GM19467 (cell line): Measurements from ENCODE around the gene ZFHX3.
"Not testable (repeated sequence)": the region's sequence is repeated elsewhere in the genome, so short reads cannot be mapped to it uniquely, and the experiment has no call there.

Experiments
- ATAC-seq: cut with Tn5 transposase; IDR thresholded peaks from one replicate; pipeline ENCODE4 v1.9.1; 2021; ENCODE audit warnings: mild to moderate bottlenecking, moderate library complexity; ENCODE audit not compliant: unreplicated experiment

The ZFHX3 gene, protein sequence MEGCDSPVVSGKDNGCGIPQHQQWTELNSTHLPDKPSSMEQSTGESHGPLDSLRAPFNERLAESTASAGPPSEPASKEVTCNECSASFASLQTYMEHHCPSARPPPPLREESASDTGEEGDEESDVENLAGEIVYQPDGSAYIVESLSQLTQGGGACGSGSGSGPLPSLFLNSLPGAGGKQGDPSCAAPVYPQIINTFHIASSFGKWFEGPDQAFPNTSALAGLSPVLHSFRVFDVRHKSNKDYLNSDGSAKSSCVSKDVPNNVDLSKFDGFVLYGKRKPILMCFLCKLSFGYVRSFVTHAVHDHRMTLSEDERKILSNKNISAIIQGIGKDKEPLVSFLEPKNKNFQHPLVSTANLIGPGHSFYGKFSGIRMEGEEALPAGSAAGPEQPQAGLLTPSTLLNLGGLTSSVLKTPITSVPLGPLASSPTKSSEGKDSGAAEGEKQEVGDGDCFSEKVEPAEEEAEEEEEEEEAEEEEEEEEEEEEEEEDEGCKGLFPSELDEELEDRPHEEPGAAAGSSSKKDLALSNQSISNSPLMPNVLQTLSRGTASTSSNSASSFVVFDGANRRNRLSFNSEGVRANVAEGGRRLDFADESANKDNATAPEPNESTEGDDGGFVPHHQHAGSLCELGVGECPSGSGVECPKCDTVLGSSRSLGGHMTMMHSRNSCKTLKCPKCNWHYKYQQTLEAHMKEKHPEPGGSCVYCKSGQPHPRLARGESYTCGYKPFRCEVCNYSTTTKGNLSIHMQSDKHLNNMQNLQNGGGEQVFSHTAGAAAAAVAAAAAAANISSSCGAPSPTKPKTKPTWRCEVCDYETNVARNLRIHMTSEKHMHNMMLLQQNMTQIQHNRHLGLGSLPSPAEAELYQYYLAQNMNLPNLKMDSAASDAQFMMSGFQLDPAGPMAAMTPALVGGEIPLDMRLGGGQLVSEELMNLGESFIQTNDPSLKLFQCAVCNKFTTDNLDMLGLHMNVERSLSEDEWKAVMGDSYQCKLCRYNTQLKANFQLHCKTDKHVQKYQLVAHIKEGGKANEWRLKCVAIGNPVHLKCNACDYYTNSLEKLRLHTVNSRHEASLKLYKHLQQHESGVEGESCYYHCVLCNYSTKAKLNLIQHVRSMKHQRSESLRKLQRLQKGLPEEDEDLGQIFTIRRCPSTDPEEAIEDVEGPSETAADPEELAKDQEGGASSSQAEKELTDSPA (N-terminal part only)

DNA sequence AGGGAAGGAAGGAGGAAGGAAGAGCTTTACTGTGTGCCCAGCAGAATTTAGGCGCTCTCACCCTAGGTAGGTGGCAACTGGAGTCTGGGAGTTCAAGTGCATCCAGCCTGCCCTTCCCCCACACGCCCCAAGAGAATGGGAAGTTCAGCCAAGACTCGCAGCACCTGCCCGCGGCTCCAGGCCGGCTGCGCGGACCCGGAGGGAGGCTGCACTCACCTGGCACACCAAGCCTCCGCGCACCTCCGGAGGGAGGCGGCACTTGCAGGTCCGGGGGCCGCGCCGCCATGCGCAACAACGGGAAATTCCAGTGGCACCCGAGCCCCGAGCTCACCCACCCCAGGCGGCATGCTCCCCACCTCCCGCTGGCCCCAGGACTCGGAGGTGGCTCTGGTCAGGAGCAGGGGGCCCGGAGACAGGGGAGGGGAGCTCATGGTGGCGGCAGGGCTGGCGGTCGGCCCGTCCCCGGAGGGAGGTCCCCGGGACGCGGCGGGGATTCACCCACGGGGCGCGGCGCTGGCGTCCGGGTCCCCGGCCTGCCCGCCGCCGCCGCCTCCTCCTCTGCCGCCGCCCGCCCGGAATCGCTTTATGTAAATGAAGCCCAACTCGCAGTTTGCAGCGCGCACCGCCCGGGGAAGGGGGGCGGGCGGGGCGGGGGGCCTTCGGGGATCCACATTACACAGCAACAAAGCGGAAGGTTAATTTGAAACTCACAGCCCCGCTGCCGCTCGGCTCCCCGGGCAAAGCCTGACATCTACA, at the start of gene ZFHX3:
ZFHX3 (minus strand) TSS at position 593 of the 756 bp plus-strand sequence. CDS start 87,983 bp downstream, outside the sequence.
- ATAC-seq: peak; percentile 72

- no peak for ATAC-seq
These were observed 48.6 kb upstream of the ZFHX3 start for GRCh38 chr16:73096510-73096909.

GRCh38 chr16:73095885-73096421, 48.0 kb upstream of the ZFHX3 start:
- ATAC-seq: no peak

GRCh38 chr16:73095142-73095820, 47.4 kb upstream of the ZFHX3 start:
- ATAC-seq: no peak

GRCh38 chr16:73094371-73094770, 46.4 kb upstream of the ZFHX3 start:
- no peak for ATAC-seq

- no peak for ATAC-seq
These were observed 45.5 kb upstream of the ZFHX3 start for GRCh38 chr16:73093146-73094144.

DNA sequence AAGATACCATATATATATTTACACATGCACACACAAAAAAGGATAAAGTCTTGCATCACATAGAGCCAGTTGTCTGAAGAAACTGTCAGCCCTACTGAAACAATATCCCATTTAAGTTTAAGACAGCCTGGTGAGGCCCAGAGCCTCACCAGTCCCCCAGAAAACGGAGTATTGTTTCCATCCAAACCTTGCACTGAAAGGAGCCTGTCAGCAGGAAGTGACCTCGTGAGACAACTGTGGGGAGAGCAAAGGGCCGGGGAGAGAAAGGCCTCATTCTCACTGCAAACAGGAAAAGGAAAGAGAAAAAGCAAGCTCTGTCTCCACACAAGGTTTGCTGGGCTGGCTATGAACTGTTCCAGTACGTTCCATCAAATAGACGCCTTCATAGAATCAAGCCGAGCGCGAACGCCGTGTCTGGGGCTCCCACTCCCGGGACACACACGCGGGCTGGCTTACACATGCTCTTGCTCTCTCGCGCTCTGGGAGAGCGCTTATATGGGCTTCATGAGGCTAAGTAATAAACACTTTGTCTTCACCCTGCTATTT, 44.4 kb upstream of the ZFHX3 start:
- ATAC-seq: no peak

DNA sequence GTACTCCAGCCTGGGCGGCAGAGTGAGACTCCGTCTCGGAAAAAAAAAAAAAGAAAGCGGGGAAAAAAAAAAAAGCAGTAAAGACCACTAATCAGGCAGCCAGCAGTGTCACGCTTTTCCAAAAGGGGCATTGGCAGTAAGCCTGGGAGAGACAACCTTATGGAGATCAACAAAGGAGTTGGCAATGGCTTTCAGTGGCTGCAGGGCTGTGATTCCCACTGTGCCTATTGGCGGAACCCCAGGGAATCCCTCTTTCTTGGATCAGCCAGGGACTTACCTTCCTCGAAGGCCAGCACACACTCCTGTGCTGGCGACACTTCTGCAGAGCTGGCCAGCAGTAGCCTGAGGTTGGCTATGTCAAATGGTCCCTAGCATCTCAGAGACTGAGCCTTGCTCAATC, 43.2 kb upstream of the ZFHX3 start:
- ATAC-seq: no peak

DNA sequence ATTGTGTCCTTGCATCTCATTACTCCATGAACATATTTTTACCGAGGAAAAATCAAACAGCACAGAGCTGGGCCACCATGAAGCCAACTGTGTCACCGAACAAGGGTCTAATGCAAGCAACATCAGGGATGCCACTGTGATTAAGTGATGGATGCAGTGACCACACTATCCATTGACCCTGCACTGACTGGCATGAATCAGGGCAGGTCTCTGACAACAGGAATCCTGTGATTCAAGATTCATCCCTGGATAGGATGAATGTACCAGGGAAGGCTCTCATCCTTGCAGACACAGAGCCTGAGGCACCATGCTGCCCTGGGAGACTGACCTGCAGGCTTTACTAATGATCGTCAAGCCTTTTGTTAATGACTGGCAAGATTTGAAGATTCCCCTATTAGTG, 41.5 kb upstream of the ZFHX3 start:
- no peak for ATAC-seq

DNA sequence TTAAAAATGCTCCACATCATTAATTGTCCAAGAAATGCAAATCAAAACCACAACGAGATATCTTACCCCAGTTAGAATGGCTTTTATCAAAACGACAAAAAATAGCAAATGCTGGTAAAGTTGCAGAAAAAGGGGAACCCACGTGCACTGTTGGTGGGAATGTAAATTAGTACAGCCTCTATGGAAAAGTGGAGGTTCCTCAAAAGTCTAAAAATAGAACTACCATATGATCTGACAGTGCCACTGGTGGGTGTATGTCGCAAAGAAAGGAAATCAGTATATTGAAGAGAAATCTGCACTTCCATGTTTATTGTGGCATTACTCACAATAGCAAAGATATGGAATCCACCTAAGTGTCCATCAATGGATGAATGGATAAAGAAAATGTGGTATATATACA, 38.2 kb upstream of the ZFHX3 start:
- ATAC-seq: no peak

DNA sequence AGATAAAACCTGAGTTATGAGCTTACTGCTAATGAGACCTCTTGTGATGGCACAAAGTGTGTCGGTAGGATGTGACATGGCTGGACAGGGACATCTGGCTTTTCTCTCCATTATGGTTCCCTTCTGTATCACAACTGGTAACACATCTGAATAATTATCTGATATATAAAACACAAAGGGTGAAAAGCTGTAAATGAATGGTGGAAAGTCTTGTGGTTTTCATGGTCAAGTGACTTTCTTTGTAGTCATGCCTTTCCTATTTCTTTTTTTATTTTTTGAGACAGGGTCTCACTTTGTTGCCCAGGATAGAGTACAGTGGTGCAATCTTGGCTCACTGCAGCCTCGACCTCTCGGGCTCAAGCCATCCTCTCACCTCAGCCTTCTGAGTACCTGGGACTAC, 35.3 kb upstream of the ZFHX3 start:
- ATAC-seq: no peak

DNA sequence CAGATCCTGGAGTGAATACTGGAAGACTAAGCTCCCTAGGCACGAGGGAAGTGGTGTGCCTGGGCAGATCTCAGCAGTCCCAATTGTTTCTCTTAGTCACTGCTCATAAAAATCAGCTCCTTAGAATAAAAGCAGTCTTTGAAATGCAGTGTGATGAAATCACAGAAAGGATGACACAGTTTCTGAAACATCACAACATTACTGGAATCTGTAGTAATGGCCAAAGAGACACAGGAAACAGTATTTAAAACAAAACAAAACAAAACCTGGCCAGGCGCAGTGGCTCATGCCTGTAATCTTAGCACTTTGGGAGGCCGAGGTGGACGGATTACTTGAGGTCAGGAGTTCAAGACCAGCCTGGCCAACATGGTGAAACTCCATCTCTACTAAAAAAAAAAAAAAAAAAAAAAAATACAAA, 34.7 kb upstream of the ZFHX3 start:
- not testable (repeated sequence) for ATAC-seq

- no peak for ATAC-seq
These were observed 33.0 kb upstream of the ZFHX3 start for GRCh38 chr16:73080931-73081330.

DNA sequence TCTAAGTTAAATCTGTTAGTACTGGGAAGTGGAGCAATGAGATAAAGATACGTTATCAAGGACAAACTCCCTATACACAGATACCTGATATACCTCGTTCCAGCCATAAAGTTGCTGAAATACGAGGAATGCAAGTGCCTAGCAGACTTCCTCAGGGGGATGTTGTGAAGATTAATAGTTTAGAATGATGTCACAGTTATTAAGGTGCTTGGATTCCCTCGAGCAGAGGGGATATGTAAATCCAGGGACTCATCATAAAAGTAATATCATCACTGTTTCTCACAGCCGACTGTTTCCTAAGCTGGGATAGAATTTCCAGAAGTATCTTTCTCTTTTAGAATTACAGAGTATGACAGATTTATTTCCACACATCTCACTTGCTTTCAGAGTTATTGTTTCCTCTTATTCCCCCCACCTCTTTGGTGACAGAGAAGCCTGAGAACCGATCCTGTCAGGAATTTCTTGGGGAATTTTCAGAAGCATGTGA, 28.4 kb upstream of the ZFHX3 start:
- ATAC-seq: no peak

DNA sequence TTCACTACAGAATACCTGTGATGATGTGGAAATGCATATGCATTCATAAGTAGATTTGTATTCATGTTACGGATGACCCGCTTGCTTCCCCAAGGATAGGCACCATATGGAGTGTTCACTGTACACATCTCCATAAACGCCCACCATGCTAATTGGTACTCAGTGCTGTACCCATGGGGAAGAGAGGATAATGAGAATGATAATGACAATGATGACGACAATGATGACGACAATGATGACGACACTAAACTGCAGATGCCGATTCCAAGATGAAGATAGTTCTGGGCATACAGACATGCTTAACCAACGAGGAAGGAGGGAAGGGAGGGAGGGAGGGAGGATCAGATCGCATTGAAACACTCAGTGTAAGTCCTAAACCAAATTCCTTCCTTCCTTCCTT, 26.5 kb upstream of the ZFHX3 start:
- no peak for ATAC-seq

GRCh38 chr16:73072051-73072450, 24.1 kb upstream of the ZFHX3 start:
- ATAC-seq: not testable (repeated sequence)

DNA sequence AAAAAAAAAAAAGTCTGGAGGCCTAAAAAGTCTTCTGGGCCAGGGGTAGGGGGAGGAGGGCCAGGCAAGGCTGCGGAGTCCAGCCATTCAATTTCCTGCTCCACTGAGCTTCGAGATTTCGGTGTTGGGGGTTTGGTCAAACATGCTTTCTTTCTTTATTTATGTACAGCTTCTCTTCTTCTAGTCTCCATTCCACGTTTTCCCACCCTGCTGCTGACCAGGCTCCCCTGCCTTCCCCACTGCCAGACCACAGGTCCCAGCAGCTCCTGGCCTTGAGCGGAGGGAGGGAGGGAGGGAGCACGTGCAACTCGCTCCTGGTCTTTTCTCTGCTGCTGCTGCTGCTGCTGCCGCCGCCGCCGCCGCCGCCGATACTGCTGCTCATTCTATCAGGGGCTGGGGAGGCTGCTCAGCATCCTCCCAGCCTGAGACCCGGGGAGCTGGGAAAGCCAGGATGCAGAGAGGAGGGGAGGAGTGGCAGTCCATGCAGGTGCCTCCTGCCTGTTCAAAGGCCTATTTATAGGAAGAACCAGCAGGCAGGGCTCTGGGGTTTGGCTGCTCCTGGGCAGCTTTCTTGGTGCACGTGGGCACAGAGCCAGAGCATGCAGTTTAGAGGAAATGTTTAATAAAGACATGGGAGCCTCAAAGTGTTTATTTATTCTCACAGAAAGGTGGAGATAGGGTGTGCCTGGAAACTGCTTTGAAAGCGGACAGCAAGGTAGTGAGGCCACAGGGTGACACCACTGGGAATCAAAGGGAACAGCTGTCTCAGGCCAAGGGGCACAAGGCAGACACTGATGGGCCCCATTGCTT, 23.4 kb upstream of the ZFHX3 start:
- ATAC-seq: no peak
